Glutamatergic neuron (in vitro differentiated cells): Measurements from ENCODE around the gene ADGRF1. TPM values are rescaled to one million over a fixed set of nuclear protein-coding genes. Genes with fewer than 3 reads are reported as not detected.

Experiments used
- DNase-seq: peaks from one replicate; pipeline ENCODE4 v3.0.0; 2022
- H3K27ac Mint-ChIP-seq: one replicate; pipeline ENCODE4 v1.8.0; 2020; ENCODE audit warnings: mild to moderate bottlenecking, mixed read lengths, inconsistent platforms; ENCODE audit not compliant: unreplicated experiment
- H3K27me3 Mint-ChIP-seq: one replicate; pipeline ENCODE4 v1.8.0; 2020; ENCODE audit warnings: mild to moderate bottlenecking, moderate library complexity, mixed read lengths, inconsistent platforms; ENCODE audit not compliant: unreplicated experiment
- H3K36me3 Mint-ChIP-seq: one replicate; pipeline ENCODE4 v1.8.0; 2020; ENCODE audit warnings: mild to moderate bottlenecking, mixed read lengths, inconsistent platforms; ENCODE audit not compliant: unreplicated experiment
- H3K4me1 Mint-ChIP-seq: one replicate; pipeline ENCODE4 v1.8.0; 2020; ENCODE audit warnings: mild to moderate bottlenecking, low read depth, mixed read lengths, inconsistent platforms; ENCODE audit not compliant: unreplicated experiment
- H3K4me3 Mint-ChIP-seq: one replicate; pipeline ENCODE4 v1.8.0; 2020; ENCODE audit warnings: mild to moderate bottlenecking, mixed read lengths, inconsistent platforms; ENCODE audit not compliant: unreplicated experiment
- H3K9me3 Mint-ChIP-seq: one replicate; pipeline ENCODE4 v1.8.0; 2020; ENCODE audit warnings: mild to moderate bottlenecking, moderate library complexity, mixed read lengths, inconsistent platforms; ENCODE audit not compliant: unreplicated experiment
- total RNA-seq: library from RNA; stranded (reverse); fragmentation: NEBNext Ultra II Directional; extraction: Animal tissue kit (Norgen Biotek cat#: 25700); gene quantifications from one replicate; pipeline ENCODE4 v1.2.1, GENCODE V29; 2021; ENCODE audit not compliant: unreplicated experiment
- TF ChIP-seq, protein P1 (sequence below): fragments of 200-600 bp; sonication (generic); IDR thresholded peaks from one replicate; pipeline ENCODE4 v1.5.0; 2021; ENCODE audit not compliant: partially characterized antibody, unreplicated experiment

The ADGRF1 gene
- total RNA-seq, 1 donor from 2014 or later = not detected

GRCh38 chr6:47022191-47022590 is 19.9 kb downstream of the ADGRF1 start:
- DNase-seq = no peak
- TF ChIP-seq, protein P1, sequence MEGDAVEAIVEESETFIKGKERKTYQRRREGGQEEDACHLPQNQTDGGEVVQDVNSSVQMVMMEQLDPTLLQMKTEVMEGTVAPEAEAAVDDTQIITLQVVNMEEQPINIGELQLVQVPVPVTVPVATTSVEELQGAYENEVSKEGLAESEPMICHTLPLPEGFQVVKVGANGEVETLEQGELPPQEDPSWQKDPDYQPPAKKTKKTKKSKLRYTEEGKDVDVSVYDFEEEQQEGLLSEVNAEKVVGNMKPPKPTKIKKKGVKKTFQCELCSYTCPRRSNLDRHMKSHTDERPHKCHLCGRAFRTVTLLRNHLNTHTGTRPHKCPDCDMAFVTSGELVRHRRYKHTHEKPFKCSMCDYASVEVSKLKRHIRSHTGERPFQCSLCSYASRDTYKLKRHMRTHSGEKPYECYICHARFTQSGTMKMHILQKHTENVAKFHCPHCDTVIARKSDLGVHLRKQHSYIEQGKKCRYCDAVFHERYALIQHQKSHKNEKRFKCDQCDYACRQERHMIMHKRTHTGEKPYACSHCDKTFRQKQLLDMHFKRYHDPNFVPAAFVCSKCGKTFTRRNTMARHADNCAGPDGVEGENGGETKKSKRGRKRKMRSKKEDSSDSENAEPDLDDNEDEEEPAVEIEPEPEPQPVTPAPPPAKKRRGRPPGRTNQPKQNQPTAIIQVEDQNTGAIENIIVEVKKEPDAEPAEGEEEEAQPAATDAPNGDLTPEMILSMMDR = no peak
- Mint-ChIP-seq H3K9me3 (no peaks in the 10 kb centered on the region), H3K27me3 (no peaks in the 10 kb centered on the region), H3K36me3 (no peaks in the 10 kb centered on the region), H3K4me1 (no peaks in the 10 kb centered on the region), H3K4me3 (no peak overlapping the region), H3K27ac (no peak overlapping the region)

- no peak overlapping the region for H3K27ac Mint-ChIP-seq
- H3K4me1 Mint-ChIP-seq = no peaks in the 10 kb centered on the region
- no peaks in the 10 kb centered on the region for H3K27me3 Mint-ChIP-seq
- H3K36me3 Mint-ChIP-seq = no peaks in the 10 kb centered on the region
- no peak for DNase-seq
- TF ChIP-seq, protein P1 = no peak
- no peak overlapping the region for H3K4me3 Mint-ChIP-seq
- no peaks in the 10 kb centered on the region for H3K9me3 Mint-ChIP-seq
Measured at GRCh38 chr6:47019941-47020340, 22.2 kb downstream of the ADGRF1 start.

DNA sequence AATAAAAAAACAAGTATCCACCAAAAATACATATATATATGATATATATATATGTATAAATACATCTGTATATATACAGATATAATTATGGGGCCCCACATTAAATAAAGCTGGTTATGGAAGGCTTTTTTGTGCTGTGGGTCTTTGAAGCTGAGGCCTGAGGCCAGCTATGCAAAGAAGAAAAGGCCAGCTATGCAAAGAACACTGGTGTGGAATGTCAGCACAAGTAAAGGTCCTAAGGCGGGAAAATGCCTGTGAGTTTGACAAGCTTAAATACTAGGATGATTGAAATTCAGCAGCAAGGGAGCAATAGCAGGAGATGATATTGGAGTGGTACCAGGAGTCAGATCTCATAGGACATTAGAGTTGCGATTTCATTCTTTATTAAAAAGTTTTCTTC is 25.2 kb downstream of the ADGRF1 start:
- H3K4me1 Mint-ChIP-seq = no peaks in the 10 kb centered on the region
- no peak for DNase-seq
- no peak overlapping the region for H3K4me3 Mint-ChIP-seq
- H3K9me3 Mint-ChIP-seq = no peaks in the 10 kb centered on the region
- H3K27ac Mint-ChIP-seq = no peak overlapping the region
- H3K36me3 Mint-ChIP-seq = no peaks in the 10 kb centered on the region
- no peaks in the 10 kb centered on the region for H3K27me3 Mint-ChIP-seq
- TF ChIP-seq, protein P1 = no peak

DNA sequence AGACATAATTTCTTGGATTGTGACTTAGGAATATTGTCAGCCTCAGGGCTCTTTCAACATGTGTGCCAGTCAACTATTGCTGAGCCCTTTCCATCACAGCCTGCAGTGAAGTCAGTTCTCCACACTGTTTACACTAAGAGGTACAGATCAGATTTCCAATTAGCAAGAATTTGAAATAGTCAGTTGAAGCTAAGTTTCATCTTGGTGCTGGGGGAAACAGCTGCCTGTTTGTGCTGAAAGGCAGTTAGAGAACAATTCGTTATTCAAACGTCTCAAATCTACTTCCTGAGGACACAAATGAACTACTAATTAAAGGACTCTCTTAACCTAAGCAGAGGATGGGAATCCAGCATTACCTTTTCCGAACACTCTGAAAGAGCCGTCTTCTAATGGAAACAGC is 25.9 kb downstream of the ADGRF1 start:
- H3K4me1 Mint-ChIP-seq = no peaks in the 10 kb centered on the region
- no peak overlapping the region for H3K4me3 Mint-ChIP-seq
- no peak overlapping the region for H3K27ac Mint-ChIP-seq
- TF ChIP-seq, protein P1 = no peak
- DNase-seq = no peak
- H3K27me3 Mint-ChIP-seq = no peaks in the 10 kb centered on the region
- no peaks in the 10 kb centered on the region for H3K36me3 Mint-ChIP-seq
- no peaks in the 10 kb centered on the region for H3K9me3 Mint-ChIP-seq

GRCh38 chr6:47014401-47014800 is 27.7 kb downstream of the ADGRF1 start:
- no peak for DNase-seq
- Mint-ChIP-seq H3K9me3 (no peaks in the 10 kb centered on the region), H3K36me3 (no peaks in the 10 kb centered on the region), H3K27me3 (no peaks in the 10 kb centered on the region), H3K27ac (no peak overlapping the region), H3K4me3 (no peak overlapping the region), H3K4me1 (no peaks in the 10 kb centered on the region)
- TF ChIP-seq, protein P1 = no peak
